ENCODE measurements around the gene DAPK2. TPM values are rescaled to one million over a fixed set of nuclear protein-coding genes. Genes with fewer than 3 reads are reported as not detected.

The DAPK2 gene
- total RNA-seq, 2 donors from 2014 or later, result 13.8 to 40.4 TPM

GRCh38 chr15:63860155-63860554, 186.1 kb downstream of the DAPK2 start:
- no peaks in the 10 kb centered on the region for H3K9me3 ChIP-seq
- intact Hi-C loops (cut with DNase I), result no loop called here
- TF ChIP-seq POLR2A (IDR thresholded peaks at IDR 0.05), result no peak
- no peak for TF ChIP-seq CTCF (IDR thresholded peaks at IDR 0.05)
- TF ChIP-seq POLR2AphosphoS5 (IDR thresholded peaks at IDR 0.05), result no peak
- no peak overlapping the region for H3K4me3 ChIP-seq
- H3K27me3 ChIP-seq (replicated peaks; ENCODE audit: insufficient read depth), result no peaks in the 10 kb centered on the region
- no peak for DNase-seq (ENCODE audit: low spot score)
- H3K4me1 ChIP-seq (replicated peaks), result no peaks in the 10 kb centered on the region
- no peak overlapping the region for H3K27ac ChIP-seq
- 92% methylated on average over 1 of the region's 1 CpG for WGBS
- no peaks in the 10 kb centered on the region for H3K36me3 ChIP-seq

GRCh38 chr15:63858881-63859280, 187.4 kb downstream of the DAPK2 start:
- H3K27me3 ChIP-seq (replicated peaks; ENCODE audit: insufficient read depth), result no peaks in the 10 kb centered on the region
- WGBS, result 38% methylated on average over 3 of the region's 3 CpGs
- no peak for DNase-seq (ENCODE audit: low spot score)
- H3K9me3 ChIP-seq, result no peaks in the 10 kb centered on the region
- TF ChIP-seq POLR2AphosphoS5 (IDR thresholded peaks at IDR 0.05), result no peak
- no peak for TF ChIP-seq CTCF (IDR thresholded peaks at IDR 0.05)
- no peak for TF ChIP-seq POLR2A (IDR thresholded peaks at IDR 0.05)
- no peaks in the 10 kb centered on the region for H3K36me3 ChIP-seq
- intact Hi-C loops (cut with DNase I), result no loop called here
- H3K4me3 ChIP-seq, result no peak overlapping the region
- no peaks in the 10 kb centered on the region for H3K4me1 ChIP-seq (replicated peaks)
- no peak overlapping the region for H3K27ac ChIP-seq

- DNase-seq (ENCODE audit: low spot score), result no peak
- H3K9me3 ChIP-seq, result no peaks in the 10 kb centered on the region
- intact Hi-C loops (cut with DNase I), result no loop called here
- 99% methylated on average over 5 of the region's 5 CpGs for WGBS
- TF ChIP-seq CTCF (IDR thresholded peaks at IDR 0.05) (no peak), POLR2A (IDR thresholded peaks at IDR 0.05) (no peak), POLR2AphosphoS5 (IDR thresholded peaks at IDR 0.05) (no peak)
- no peak overlapping the region for H3K4me3 ChIP-seq
- H3K4me1 ChIP-seq (replicated peaks), result no peaks in the 10 kb centered on the region
- no peak overlapping the region for H3K27ac ChIP-seq
- no peaks in the 10 kb centered on the region for H3K36me3 ChIP-seq
- H3K27me3 ChIP-seq (replicated peaks; ENCODE audit: insufficient read depth), result no peaks in the 10 kb centered on the region
These were observed 187.8 kb downstream of the DAPK2 start for GRCh38 chr15:63858448-63858847.

GRCh38 chr15:63857461-63857856, 188.8 kb downstream of the DAPK2 start:
- TF ChIP-seq POLR2A (IDR thresholded peaks at IDR 0.05), result no peak
- TF ChIP-seq POLR2AphosphoS5 (IDR thresholded peaks at IDR 0.05), result no peak
- no peak for TF ChIP-seq CTCF (IDR thresholded peaks at IDR 0.05)
- H3K4me1 ChIP-seq (replicated peaks), result no peaks in the 10 kb centered on the region
- H3K27me3 ChIP-seq (replicated peaks; ENCODE audit: insufficient read depth), result no peaks in the 10 kb centered on the region
- H3K36me3 ChIP-seq, result no peaks in the 10 kb centered on the region
- no peaks in the 10 kb centered on the region for H3K9me3 ChIP-seq
- no peak overlapping the region for H3K4me3 ChIP-seq
- no peak overlapping the region for H3K27ac ChIP-seq
- DNase-seq (ENCODE audit: low spot score), result no peak
- WGBS, result 57% methylated on average over 3 of the region's 3 CpGs
- intact Hi-C loops (cut with DNase I), result no loop called here

MicroRNA genes within 50 kb of the gene (microRNA counts, 767-probe panel; counts per million panel counts)
- 431 to 927 counts per million in 2 donors for microRNA hsa-miR-422a

Small RNA genes within 50 kb of the gene (microRNA-seq; reads per million reads assigned to microRNA genes)
- not detected for gene MIR422A

Small RNA genes within 50 kb of the gene (small RNA-seq; reads per million reads assigned to genes)
- gene AC015914.2 (0 reads per million in 2 donors), gene MIR422A (0 reads per million in 2 donors)

Other genes starting within 250 kb of the DAPK2 start
- 100 to 1,000 TPM in 1 of 2 donors, 10 to 100 TPM in 1; 59.4 to 157 TPM for gene HERC1, start 212.5 kb downstream of the DAPK2 start, total RNA-seq
- gene CIAO2A, start 47.4 kb upstream of the DAPK2 start, total RNA-seq, result 100 to 1,000 TPM in 1 of 2 donors, 10 to 100 TPM in 1; 47.2 to 133 TPM
- gene SNX1, start 49.5 kb upstream of the DAPK2 start, total RNA-seq, result 100 to 1,000 TPM; 109 to 110 TPM
- 10 to 100 TPM; 12.2 to 15.9 TPM for gene SNX22, start 105.2 kb upstream of the DAPK2 start, total RNA-seq
- 100 to 1,000 TPM; 372 to 624 TPM for gene PPIB, start 116.5 kb upstream of the DAPK2 start, total RNA-seq